ENCODE measurements around the gene TM7SF2. TPM values are rescaled to one million over a fixed set of nuclear protein-coding genes. Genes with fewer than 3 reads are reported as not detected.

Gene TM7SF2
- polyA plus RNA-seq, 3 donors, result 1.8 to 4.5 (median 1.8) TPM

DNA sequence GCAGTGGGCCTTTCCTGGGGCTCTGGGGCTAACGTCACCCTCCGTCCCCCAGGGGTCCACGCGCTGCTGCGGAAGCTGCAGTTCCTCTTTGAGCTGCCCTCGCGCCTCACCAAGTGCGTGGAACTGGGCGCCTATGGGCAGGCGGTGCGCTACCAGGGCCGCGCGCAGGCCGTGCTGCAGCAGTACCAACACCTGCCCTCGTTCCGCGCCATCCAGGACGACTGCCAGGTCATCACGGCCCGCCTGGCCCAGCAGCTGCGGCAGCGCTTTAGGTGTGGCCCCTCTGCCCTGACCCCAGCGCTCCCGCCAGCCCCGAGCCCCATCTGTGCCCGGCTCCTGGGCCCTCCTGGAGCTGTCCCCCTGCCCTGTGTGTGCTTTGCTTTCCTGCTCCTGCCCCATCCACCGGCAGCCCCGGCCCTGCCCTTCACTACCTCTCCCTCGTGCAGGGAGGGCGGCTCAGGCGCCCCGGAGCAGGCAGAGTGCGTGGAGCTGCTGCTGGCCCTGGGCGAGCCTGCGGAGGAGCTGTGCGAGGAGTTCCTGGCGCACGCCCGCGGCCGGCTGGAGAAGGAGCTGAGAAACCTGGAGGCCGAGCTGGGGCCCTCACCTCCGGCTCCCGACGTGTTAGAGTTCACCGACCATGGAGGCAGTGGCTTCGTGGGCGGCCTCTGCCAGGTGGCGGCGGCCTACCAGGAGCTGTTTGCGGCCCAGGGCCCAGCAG lies 3.8 kb upstream of the TM7SF2 start:
- H3K4me3 Mint-ChIP-seq, result no peak overlapping the region
- H3K4me1 Mint-ChIP-seq, result peaks cover 24% of the 10 kb centered on the region
- H3K27ac Mint-ChIP-seq, result no peak overlapping the region
- H3K9me3 Mint-ChIP-seq, result no peaks in the 10 kb centered on the region
- Histone ChIP-seq H3K36me3 (replicated peaks in 1 of 2; ENCODE audit: control insufficient read depth in 1 of 2, insufficient read depth in 2 of 2, low read length in 2 of 2) (peaks cover 26 to 67% of the 10 kb centered on the region in 2 donors), H3K79me2 (ENCODE audit: insufficient read depth, low read length) (no peaks in the 10 kb centered on the region), H3K4me1 (ENCODE audit: control insufficient read depth in 1 of 2, insufficient read depth in 2 of 2, low read length in 2 of 2) (peaks cover 24 to 27% of the 10 kb centered on the region in 2 donors), H4K20me1 (ENCODE audit: insufficient read depth, low read length) (peaks cover 18% of the 10 kb centered on the region), H3K9me3 (replicated peaks in 1 of 2; ENCODE audit: control insufficient read depth in 1 of 2, insufficient read depth in 1 of 2, low read length in 2 of 2) (no peaks in the 10 kb centered on the region), H3K4me2 (replicated peaks; ENCODE audit: extremely low read depth, low read length, poor library complexity, severe bottlenecking) (no peak overlapping the region), H3K9ac (ENCODE audit: insufficient read depth, low read length, poor library complexity, severe bottlenecking) (no peak overlapping the region), H3K27me3 (ENCODE audit: control insufficient read depth in 2 of 2, insufficient read depth in 2 of 2, low read length in 2 of 2) (peaks cover 0 to 4% of the 10 kb centered on the region in 2 donors), H3K27ac (ENCODE audit: low read depth in 1 of 2, low read length in 2 of 2) (no peak overlapping the region), H3K4me3 (replicated peaks in 1 of 3; ENCODE audit: low read depth in 2 of 3, low read length in 3 of 3) (no peak overlapping the region), H2AFZ (ENCODE audit: insufficient read depth, low read depth, low read length, poor library complexity, severe bottlenecking) (no peak overlapping the region)
- 97% methylated on average over 52 of the region's 52 CpGs for WGBS (ENCODE audit: insufficient coverage)
- H3K27me3 Mint-ChIP-seq (ENCODE audit: low read depth in 3 of 3), result peaks cover 1 to 10% (median 2%) of the 10 kb centered on the region in 3 donors
- TF ChIP-seq, protein P1, sequence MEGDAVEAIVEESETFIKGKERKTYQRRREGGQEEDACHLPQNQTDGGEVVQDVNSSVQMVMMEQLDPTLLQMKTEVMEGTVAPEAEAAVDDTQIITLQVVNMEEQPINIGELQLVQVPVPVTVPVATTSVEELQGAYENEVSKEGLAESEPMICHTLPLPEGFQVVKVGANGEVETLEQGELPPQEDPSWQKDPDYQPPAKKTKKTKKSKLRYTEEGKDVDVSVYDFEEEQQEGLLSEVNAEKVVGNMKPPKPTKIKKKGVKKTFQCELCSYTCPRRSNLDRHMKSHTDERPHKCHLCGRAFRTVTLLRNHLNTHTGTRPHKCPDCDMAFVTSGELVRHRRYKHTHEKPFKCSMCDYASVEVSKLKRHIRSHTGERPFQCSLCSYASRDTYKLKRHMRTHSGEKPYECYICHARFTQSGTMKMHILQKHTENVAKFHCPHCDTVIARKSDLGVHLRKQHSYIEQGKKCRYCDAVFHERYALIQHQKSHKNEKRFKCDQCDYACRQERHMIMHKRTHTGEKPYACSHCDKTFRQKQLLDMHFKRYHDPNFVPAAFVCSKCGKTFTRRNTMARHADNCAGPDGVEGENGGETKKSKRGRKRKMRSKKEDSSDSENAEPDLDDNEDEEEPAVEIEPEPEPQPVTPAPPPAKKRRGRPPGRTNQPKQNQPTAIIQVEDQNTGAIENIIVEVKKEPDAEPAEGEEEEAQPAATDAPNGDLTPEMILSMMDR (IDR thresholded peaks at IDR 0.05), result no peak
- peak in 1 of 3 donors; percentile 5 for DNase-seq
- peaks cover 34 to 50% of the 10 kb centered on the region in 2 donors for H3K36me3 Mint-ChIP-seq
- intact Hi-C loops (cut with micrococcal nuclease), result no loop called here

DNA sequence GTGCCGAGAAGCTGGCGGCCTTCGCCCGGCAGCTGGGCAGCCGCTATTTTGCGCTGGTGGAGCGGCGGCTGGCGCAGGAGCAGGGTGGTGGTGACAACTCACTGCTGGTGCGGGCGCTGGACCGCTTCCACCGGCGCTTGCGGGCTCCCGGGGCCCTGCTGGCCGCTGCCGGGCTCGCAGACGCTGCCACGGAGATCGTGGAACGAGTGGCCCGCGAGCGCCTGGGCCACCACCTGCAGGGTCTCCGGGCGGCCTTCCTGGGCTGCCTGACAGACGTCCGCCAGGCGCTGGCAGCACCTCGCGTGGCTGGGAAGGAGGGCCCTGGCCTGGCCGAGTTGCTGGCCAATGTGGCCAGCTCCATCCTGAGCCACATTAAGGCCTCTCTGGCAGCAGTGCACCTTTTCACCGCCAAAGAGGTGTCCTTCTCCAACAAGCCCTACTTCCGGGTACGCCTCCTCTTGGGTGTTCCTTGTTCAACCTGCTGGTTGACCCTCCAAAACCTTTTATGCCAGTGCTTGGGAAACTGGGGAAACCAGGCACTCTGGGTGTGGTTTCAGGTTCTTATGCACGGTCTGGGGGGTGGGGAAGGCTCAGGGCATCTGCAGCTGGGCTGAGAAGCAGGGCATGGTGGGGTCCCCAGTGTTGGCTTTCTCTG lies 3.1 kb upstream of the TM7SF2 start:
- peaks cover 27 to 32% of the 10 kb centered on the region in 2 donors for H3K4me1 ChIP-seq (ENCODE audit: control insufficient read depth in 1 of 2, insufficient read depth in 2 of 2, low read length in 2 of 2)
- H4K20me1 ChIP-seq (ENCODE audit: insufficient read depth, low read length), result peaks cover 18% of the 10 kb centered on the region

More for the DNA sequence above, 3.1 kb upstream of the TM7SF2 start:
- no peak overlapping the region for H3K4me2 ChIP-seq (replicated peaks; ENCODE audit: extremely low read depth, low read length, poor library complexity, severe bottlenecking)
- no peak overlapping the region for H3K9ac ChIP-seq (ENCODE audit: insufficient read depth, low read length, poor library complexity, severe bottlenecking)
- H2AFZ ChIP-seq (ENCODE audit: insufficient read depth, low read depth, low read length, poor library complexity, severe bottlenecking), result no peak overlapping the region
- H3K36me3 ChIP-seq (replicated peaks in 1 of 2; ENCODE audit: control insufficient read depth in 1 of 2, insufficient read depth in 2 of 2, low read length in 2 of 2), result peaks cover 21 to 60% of the 10 kb centered on the region in 2 donors
- no peak overlapping the region for H3K4me3 ChIP-seq (replicated peaks in 1 of 3; ENCODE audit: low read depth in 2 of 3, low read length in 3 of 3)
- no peak overlapping the region for H3K27ac ChIP-seq (ENCODE audit: low read depth in 1 of 2, low read length in 2 of 2)
- DNase-seq, result no peak
- H3K9me3 ChIP-seq (replicated peaks in 1 of 2; ENCODE audit: control insufficient read depth in 1 of 2, insufficient read depth in 1 of 2, low read length in 2 of 2), result no peaks in the 10 kb centered on the region
- H3K27me3 ChIP-seq (ENCODE audit: control insufficient read depth in 2 of 2, insufficient read depth in 2 of 2, low read length in 2 of 2), result peaks cover 0 to 10% of the 10 kb centered on the region in 2 donors
- Mint-ChIP-seq H3K4me3 (no peak overlapping the region), H3K27me3 (ENCODE audit: low read depth in 3 of 3) (peaks cover 8 to 17% (median 9%) of the 10 kb centered on the region in 3 donors), H3K36me3 (peaks cover 38 to 46% of the 10 kb centered on the region in 2 donors), H3K27ac (no peak overlapping the region), H3K4me1 (peaks cover 31% of the 10 kb centered on the region), H3K9me3 (peaks cover 0 to 3% (median 0%) of the 10 kb centered on the region in 7 donors)
- WGBS (ENCODE audit: insufficient coverage), result 97% methylated on average over 35 of the region's 38 CpGs
- no peaks in the 10 kb centered on the region for H3K79me2 ChIP-seq (ENCODE audit: insufficient read depth, low read length)
- intact Hi-C loops (cut with micrococcal nuclease), result no loop called here
- TF ChIP-seq, protein P1 (IDR thresholded peaks at IDR 0.05), result no peak
